NCI-H2196 (cell line): ENCODE results near the gene ANTXR1.

ENCODE experiments used
- DNase-seq: peaks from one replicate; lab custom pipeline; 2025; ENCODE audit not compliant: unreplicated experiment; lab: John Stamatoyannopoulos, UW

Gene ANTXR1

GRCh38 chr2:69033461-69034095, 20.6 kb downstream of the ANTXR1 start:
- no peak for DNase-seq

GRCh38 chr2:69034122-69034521, 21.1 kb downstream of the ANTXR1 start:
- DNase-seq, result no peak

GRCh38 chr2:69034845-69035244, 21.9 kb downstream of the ANTXR1 start:
- DNase-seq, result no peak

GRCh38 chr2:69036926-69037325, 23.9 kb downstream of the ANTXR1 start:
- no peak for DNase-seq

GRCh38 chr2:69041214-69041613, 28.2 kb downstream of the ANTXR1 start:
- DNase-seq, result no peak

GRCh38 chr2:69043736-69044400, 30.9 kb downstream of the ANTXR1 start:
- DNase-seq, result no peak

GRCh38 chr2:69046221-69046662, 33.3 kb downstream of the ANTXR1 start:
- peak; percentile 1 for DNase-seq

- no peak for DNase-seq
Observed at GRCh38 chr2:69047625-69048145, 34.7 kb downstream of the ANTXR1 start.

- no peak for DNase-seq
Observed at GRCh38 chr2:69050802-69051201, 37.8 kb downstream of the ANTXR1 start.

GRCh38 chr2:69053416-69053965, 40.5 kb downstream of the ANTXR1 start:
- no peak for DNase-seq

GRCh38 chr2:69054431-69054830, 41.5 kb downstream of the ANTXR1 start:
- no peak for DNase-seq

GRCh38 chr2:69055688-69056470, 42.9 kb downstream of the ANTXR1 start:
- no peak for DNase-seq

- no peak for DNase-seq
Observed at GRCh38 chr2:69057660-69058059, 44.7 kb downstream of the ANTXR1 start.

- DNase-seq, result no peak
Observed at GRCh38 chr2:69059731-69060290, 46.8 kb downstream of the ANTXR1 start.

- no peak for DNase-seq
Observed at GRCh38 chr2:69060938-69061501, 48.0 kb downstream of the ANTXR1 start.

- DNase-seq, result no peak
Observed at GRCh38 chr2:69061525-69061924, 48.5 kb downstream of the ANTXR1 start.

- DNase-seq, result no peak
Observed at GRCh38 chr2:69062307-69062962, 49.5 kb downstream of the ANTXR1 start.

- DNase-seq, result no peak
Observed at GRCh38 chr2:69065735-69066336, 52.9 kb downstream of the ANTXR1 start.

GRCh38 chr2:69067026-69067630, 54.1 kb downstream of the ANTXR1 start:
- DNase-seq, result no peak
